GM12875 (cell line): ENCODE data around the gene USP1.

ENCODE experiments used
- H3K4me3 ChIP-seq: one replicate; pipeline ENCODE4 v1.5.1; 2011; ENCODE audit warnings: low read depth, low read length, control low read depth
- TF ChIP-seq, protein P1 (sequence below): IDR thresholded peaks from 2 replicates; pipeline ENCODE4 v1.5.1; 2011; ENCODE audit warnings: low read depth, mild to moderate bottlenecking, control low read depth, inconsistent platforms, low read length, moderate library complexity, borderline replicate concordance; ENCODE audit not compliant: insufficient read depth

Gene USP1, protein sequence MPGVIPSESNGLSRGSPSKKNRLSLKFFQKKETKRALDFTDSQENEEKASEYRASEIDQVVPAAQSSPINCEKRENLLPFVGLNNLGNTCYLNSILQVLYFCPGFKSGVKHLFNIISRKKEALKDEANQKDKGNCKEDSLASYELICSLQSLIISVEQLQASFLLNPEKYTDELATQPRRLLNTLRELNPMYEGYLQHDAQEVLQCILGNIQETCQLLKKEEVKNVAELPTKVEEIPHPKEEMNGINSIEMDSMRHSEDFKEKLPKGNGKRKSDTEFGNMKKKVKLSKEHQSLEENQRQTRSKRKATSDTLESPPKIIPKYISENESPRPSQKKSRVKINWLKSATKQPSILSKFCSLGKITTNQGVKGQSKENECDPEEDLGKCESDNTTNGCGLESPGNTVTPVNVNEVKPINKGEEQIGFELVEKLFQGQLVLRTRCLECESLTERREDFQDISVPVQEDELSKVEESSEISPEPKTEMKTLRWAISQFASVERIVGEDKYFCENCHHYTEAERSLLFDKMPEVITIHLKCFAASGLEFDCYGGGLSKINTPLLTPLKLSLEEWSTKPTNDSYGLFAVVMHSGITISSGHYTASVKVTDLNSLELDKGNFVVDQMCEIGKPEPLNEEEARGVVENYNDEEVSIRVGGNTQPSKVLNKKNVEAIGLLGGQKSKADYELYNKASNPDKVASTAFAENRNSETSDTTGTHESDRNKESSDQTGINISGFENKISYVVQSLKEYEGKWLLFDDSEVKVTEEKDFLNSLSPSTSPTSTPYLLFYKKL

DNA sequence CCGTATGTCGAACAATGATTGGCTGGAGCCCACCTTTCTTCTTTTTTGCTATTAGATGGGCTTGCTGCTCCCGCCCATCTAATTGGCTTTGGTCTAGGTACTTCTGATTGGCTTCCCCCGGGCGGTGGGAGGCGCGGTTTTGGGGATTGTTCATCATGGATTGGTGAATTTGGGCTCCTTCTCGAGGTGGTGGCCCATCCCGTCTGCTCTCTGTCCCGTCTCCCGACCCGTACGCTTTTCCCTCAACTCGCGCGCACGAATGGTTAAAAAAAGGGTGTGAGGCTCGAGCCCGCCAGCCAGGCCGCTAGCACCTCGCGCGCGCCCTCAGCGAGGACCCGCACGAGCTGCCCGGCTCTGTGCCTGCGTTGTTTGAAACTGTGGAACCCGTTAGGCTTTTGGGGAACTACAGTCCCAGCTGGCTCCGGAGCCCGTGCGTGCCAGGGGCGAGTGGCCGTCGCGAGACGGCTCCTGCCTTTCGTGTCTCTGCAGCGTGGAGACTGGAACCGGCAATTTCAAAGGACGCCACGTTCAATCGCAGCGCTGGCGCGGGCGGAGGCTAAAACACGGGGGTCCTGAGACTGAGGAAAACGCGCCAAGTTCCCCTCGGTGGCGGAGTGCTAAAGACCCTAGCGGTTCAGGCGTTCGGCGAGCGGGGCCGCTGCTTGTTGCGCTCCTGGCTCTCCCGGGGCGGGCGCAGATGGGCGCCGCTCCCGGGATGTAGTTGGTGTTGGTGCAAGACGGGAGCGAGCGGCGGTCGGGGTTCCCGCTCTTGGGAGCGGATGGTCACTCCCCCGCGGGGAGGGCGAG is at the start of gene USP1:
USP1 (plus strand) TSS at position 584 of the 807 bp plus-strand sequence. CDS start 2,819 bp downstream, outside the sequence.
- TF ChIP-seq, protein P1, sequence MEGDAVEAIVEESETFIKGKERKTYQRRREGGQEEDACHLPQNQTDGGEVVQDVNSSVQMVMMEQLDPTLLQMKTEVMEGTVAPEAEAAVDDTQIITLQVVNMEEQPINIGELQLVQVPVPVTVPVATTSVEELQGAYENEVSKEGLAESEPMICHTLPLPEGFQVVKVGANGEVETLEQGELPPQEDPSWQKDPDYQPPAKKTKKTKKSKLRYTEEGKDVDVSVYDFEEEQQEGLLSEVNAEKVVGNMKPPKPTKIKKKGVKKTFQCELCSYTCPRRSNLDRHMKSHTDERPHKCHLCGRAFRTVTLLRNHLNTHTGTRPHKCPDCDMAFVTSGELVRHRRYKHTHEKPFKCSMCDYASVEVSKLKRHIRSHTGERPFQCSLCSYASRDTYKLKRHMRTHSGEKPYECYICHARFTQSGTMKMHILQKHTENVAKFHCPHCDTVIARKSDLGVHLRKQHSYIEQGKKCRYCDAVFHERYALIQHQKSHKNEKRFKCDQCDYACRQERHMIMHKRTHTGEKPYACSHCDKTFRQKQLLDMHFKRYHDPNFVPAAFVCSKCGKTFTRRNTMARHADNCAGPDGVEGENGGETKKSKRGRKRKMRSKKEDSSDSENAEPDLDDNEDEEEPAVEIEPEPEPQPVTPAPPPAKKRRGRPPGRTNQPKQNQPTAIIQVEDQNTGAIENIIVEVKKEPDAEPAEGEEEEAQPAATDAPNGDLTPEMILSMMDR, result no peak
- H3K4me3 ChIP-seq, result peak within 1 kb of the TSS; percentile 94

DNA sequence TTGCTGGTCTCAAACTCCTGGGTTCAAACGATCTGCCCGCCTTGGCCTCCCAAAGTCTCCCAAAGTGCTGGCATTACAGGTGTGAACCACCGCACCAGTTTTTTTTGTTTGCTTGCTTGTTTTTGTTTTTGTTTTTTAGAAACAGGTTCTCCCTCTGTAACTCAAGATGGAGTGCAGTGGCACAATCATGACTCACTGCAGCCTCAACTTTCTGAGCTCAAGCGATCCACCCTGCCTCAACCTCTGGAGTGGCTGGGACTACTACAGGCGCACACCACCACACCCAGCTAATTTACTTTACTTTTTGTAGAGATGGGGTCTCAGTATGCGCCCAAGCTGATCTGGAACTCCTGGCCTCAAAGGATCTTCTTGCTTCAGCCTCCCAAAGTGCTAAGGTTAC is 47.3 kb upstream of the USP1 start:
- H3K4me3 ChIP-seq, result no peak overlapping the region
- TF ChIP-seq, protein P1, result no peak

DNA sequence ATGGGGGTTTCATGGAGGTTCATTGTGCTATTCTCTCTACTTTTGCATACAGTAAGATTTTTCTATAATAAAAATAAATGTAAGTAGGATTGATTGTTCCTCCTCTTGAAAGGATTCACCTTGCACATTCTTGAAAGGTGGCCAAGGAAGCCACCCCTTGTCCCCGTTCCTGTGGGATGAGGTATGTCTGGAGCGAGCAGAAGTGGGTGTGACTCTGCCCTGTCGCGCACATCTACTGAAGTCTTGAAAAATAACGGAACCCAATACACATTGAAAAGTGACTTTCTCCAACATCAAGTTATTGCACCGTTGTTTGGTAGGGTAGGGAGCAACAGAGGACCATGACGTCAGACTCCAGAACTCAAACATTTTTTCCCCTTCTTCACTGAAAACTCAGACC is 46.8 kb upstream of the USP1 start:
- TF ChIP-seq, protein P1, result no peak
- no peak overlapping the region for H3K4me3 ChIP-seq

DNA sequence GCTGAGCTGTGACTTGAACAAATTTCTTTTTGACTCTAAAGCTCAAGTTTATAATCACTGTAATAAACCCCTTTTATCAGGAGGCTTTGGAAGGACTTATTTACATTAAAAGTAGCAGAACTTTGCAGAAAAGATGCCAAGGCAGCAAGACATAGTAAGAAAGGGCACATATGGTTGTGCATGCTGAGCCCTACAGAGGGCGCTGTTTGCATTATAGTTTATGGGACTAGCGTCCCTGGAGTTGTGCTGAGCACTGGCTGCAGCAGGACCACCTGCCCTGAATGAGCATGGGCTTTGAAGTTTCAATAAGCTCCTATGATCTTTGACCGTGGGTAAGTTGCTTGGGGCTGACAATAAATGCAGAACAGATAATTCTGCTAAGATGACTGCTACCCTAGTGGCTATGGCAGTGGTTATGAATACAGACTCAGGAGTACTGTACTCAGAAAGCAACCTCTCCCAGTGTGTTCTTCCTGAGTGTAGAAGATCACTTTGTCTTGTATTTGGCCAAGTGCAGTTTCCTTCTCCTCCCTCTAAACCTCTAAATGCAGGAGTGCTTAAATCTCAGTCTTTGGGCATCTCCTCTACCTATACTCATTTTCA is 45.4 kb upstream of the USP1 start:
- H3K4me3 ChIP-seq, result no peak overlapping the region
- TF ChIP-seq, protein P1, result peak; percentile 64; the same call in 1 of the 2 replicates

DNA sequence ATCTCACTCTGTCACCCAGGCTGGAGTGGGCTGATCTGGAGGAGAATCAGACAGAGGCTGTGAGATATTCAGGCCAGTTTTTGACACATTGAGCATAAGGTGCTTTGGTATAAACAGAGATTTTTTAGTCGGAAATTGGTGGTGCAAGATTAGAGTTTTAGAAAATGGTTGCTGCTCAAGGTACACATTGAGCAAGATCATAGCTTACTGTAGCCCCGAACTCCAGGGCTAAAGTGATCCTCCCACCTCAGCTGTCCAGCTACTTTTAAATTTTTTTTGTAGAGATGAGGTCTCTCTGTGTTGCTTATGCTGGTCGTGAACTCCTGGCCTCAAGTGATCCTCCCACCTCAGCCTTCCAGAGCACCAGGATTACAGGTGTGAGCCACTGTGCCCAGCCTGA is 43.9 kb upstream of the USP1 start:
- TF ChIP-seq, protein P1, result no peak
- no peak overlapping the region for H3K4me3 ChIP-seq

DNA sequence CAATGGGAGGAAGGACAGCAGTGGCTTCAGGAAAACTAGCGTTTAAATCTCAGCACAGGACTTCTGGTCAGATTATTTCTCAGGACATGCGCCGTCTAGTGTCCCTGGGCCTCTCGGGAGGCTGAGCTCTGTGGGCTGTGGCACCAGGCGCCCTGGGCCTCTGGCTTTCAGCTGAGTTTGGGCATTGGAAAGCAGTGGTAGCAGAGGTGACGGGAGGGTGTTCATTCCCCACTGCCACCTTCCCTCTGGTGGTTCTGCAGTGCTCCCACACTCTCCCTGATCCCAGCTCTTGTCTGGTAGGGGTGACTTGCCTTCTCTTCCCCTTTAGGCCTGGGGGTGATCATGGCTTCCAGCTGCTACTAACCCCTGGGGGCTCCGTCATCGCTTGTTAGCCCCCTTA is 42.2 kb upstream of the USP1 start:
- TF ChIP-seq, protein P1, result no peak
- no peak overlapping the region for H3K4me3 ChIP-seq
